HG02885 (cell line): Measurements from ENCODE around the gene OLFM3.

Experiments
- ATAC-seq: cut with Tn5 transposase; IDR thresholded peaks from one replicate; pipeline ENCODE4 v1.9.1; 2021; ENCODE audit warnings: mild to moderate bottlenecking; ENCODE audit not compliant: unreplicated experiment, poor library complexity

Gene OLFM3

GRCh38 chr1:101953623-101954022 lies 43.1 kb downstream of the OLFM3 start:
- ATAC-seq, result no peak

GRCh38 chr1:101945884-101946283 lies 50.8 kb downstream of the OLFM3 start:
- ATAC-seq, result no peak

DNA sequence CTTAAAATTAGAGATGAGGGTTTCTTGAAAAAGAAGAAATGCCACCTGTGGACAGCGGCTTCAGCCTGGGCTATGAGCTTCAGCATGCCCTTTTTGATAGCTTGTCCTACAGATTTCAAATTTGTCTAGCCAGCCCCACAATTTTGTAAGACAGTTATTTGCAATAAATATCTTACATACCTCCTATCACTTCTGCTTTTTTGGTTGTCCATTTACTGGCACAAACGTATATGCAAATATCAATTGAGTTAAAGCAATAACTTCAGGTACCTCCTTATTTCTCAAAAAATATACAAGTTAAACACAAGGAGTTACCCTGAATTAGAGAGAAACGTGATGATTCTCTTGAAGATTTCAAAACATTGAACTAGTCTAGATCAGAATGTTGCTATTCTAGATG lies 53.5 kb downstream of the OLFM3 start:
- no peak for ATAC-seq

DNA sequence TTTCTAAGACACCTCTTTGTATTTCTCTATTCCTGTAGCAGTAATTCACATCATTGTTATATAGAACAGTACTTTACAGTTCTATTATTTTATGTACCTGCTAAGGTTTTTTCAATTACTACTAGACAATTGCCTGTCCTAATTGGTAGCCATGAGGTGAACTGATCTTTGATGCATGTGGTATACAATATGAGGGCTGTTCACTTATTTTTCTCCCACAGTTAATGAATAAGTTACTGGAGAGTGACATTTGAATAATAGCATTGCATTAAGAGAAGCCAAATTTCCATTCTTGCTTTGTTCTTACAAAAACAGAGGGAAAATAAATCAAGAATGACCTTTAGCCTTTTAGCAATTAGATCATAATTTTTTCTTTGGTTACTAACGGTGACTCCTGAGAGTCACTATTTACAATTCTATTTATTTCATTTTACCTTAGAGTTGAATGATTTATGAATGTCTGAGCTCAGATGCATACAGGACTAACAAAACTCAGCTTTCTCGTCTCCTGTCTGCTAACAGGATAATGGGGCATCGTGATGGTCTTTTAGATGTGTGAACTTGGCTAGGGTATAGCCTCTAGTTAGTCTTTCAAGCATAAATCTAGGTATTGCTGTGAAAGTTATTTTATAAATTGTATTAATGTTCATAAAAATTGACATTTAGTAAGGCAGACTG lies 54.1 kb downstream of the OLFM3 start:
- no peak for ATAC-seq

DNA sequence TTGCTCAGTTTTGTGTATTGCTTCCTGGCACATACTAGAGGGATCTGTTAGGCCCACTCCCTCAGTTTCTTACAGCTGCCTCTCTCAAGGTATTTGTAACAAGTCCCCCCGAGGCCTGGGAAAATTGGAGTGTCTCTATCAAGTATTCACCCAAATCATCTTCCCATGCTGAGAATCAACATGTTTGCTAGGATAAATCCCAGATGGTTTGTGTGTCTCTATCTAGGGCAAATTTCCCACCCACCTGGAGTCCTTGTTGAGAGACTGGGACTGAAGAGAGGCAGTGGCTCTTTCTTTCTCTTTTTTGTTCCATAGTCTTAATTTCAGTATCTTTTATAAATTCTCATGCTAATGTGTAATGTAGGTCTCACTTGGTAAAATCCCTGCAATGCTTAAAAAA lies 58.0 kb downstream of the OLFM3 start:
- no peak for ATAC-seq

- ATAC-seq, result no peak
Observed at GRCh38 chr1:101929343-101929742, 67.4 kb downstream of the OLFM3 start.

- ATAC-seq, result no peak
Observed at GRCh38 chr1:101928829-101929228, 67.9 kb downstream of the OLFM3 start.

GRCh38 chr1:101924700-101925099 lies 72.0 kb downstream of the OLFM3 start:
- no peak for ATAC-seq

DNA sequence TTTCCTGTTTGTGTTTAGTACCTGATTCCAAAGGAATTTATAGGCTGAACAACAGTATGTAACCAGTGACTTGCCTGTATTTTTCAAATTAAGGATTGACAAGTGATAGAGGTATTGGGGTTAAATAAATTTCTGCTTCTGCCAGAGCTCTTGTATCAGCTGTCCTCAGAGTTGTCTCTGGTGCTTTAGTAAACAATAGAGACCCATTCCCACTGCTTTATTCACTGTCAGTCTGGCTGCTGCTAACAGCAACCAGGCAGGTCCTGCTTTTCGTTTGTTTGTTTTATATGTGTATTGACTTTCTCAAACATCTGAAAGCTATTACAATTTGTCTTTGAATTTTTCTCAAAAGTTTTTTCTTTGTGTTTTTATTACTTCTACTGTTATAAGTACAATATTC lies 76.1 kb downstream of the OLFM3 start:
- no peak for ATAC-seq

GRCh38 chr1:101918277-101918676 lies 78.4 kb downstream of the OLFM3 start:
- no peak for ATAC-seq

DNA sequence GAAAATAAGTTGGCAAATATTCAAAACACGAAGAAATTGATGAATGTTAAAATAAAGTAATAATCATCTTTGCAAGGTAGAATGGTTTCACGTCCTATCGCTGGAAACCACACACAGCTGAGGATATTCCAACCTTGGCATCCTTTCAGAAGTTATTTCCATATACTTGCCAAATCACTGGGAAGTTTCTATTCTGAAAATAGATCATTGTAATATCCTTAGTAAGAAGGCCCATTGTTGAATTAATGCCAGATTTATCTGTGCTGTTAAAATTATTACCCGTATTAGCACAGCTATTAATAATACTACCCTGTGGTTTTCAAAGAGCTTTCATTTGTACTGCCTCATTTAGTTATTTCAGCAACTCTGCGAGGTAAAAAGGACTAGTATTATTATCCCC lies 81.1 kb downstream of the OLFM3 start:
- no peak for ATAC-seq

GRCh38 chr1:101914473-101915242 lies 82.1 kb downstream of the OLFM3 start:
- ATAC-seq, result no peak

DNA sequence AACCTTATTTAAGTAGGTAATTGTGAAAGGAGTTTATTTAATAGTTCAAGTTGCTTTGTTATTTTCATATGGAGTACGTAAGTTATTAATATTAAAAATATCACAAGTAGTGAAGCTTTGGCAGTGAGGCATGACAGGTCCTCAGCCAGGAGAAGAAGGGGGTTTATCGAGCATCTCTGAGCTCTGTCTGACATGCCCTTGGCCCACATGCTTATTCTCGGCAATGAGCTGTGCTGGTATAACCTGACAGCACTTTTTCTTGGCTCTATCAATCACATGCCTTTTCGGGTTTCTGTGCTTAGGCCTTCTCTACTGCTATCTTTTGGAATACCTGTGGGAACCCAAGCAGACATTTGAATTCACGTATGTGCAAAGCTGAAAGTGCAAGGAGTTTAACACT lies 84.8 kb downstream of the OLFM3 start:
- no peak for ATAC-seq

DNA sequence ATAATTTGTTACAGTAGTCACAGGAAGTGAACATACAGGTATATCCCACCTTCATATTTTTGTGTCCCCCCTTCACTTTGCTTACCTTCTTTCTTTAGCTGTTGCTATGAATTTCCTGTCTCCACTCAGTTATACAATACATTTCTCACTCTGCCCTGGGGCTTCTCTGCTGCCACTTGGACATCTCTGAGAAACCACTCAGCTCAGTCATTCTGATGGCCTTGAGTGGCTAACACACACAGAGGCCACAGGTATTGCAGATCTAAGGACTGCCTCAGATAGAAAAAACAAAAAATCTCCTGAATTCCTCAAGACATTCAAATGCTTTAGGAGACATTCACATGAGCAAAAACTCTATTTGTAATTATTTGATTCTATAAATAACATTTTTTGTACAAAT lies 87.7 kb downstream of the OLFM3 start:
- ATAC-seq, result no peak

- ATAC-seq, result no peak
Observed at GRCh38 chr1:101907264-101907663, 89.5 kb downstream of the OLFM3 start.

- ATAC-seq, result no peak
Observed at GRCh38 chr1:101905283-101905835, 91.4 kb downstream of the OLFM3 start.

DNA sequence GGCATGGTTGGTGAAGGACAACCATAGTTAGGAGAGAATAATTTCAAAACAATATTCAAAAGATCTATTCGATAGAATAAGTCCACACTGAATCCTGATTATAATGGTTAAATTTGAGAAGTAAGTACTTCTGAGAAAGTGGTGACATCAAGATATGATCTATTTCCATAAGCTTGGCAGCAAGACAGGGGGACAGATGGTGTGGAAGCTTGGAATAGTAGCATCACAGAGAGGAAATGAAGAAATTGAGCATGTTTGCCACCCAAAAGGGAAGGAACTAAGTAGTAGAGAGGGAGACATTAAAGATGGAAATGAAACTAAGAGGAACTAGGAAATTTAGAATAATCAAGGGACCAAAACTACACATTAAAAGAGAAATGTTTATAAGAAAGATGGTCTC lies 94.5 kb downstream of the OLFM3 start:
- no peak for ATAC-seq

DNA sequence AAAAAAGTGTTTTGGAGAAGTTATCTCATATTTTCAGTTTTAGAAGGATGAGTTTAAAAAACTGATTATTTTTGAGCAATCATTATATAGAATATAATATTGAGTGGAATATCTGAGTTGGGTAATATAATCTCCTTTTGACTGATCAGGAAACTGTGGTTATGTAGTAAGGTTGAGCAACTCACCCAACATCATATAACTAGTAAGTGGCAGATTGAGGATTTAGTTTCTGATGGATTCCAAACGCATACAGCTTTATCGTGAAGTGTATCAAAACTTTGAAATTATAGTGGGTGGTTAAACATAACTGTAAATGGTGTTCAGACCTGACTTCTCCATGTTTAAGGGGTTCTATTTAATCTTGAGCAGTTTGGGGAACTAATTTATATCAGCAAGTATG lies 98.6 kb downstream of the OLFM3 start:
- ATAC-seq, result no peak

- no peak for ATAC-seq
Observed at GRCh38 chr1:101884621-101885020, 112.1 kb downstream of the OLFM3 start.

- ATAC-seq, result no peak
Observed at GRCh38 chr1:101875891-101876290, 120.8 kb downstream of the OLFM3 start.

GRCh38 chr1:101873672-101874071 lies 123.1 kb downstream of the OLFM3 start:
- ATAC-seq, result no peak

- no peak for ATAC-seq
Observed at GRCh38 chr1:101859941-101860340, 136.8 kb downstream of the OLFM3 start.
